GM21423 (cell line): ENCODE measurements around the gene TAB3.
A peak's percentile ranks its signal among the peaks of the same experiment; 100 is the strongest.

ENCODE experiments used
- ATAC-seq: cut with Tn5 transposase; IDR thresholded peaks from one replicate; pipeline ENCODE4 v1.9.1; 2021; ENCODE audit warnings: mild to moderate bottlenecking, moderate library complexity; ENCODE audit not compliant: unreplicated experiment

Gene TAB3

DNA sequence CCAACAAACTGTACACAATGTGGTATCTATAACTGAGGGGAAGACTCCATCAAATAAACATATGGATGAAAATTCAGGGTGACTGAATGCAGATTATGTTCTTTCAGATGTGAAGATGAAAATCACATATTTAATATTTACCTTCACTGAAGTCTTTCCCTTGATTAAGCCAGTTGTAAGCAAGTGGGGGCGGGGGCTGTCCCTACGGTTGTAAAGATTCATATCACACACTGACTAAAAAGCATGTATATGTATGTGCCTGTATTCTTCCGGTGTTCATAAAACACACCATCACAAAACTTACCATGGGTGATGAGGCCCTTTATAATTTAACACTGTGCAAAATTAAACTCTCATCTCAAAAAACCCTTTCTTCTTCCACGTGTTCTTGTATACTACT lies 1.3 kb downstream of the TAB3 start:
- no peak for ATAC-seq

DNA sequence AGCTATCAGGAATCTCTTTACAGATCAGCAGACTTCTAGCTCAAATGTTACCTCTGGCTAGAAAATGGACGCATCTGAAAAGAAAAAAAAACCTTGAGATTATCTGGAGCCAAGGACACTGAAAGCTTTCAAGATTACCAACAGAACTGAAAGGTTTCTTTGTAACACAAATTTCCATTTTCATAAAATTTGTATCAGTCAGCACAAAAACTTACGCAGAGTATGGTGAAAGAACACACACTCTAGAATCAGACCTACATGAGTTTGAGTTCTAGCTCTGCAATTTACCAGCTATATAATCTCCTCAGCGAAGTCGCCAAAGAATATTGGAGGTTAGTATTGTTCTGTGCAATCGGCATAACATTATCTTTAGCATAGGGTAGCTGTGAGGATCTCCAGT lies 1.8 kb downstream of the TAB3 start:
- no peak for ATAC-seq

DNA sequence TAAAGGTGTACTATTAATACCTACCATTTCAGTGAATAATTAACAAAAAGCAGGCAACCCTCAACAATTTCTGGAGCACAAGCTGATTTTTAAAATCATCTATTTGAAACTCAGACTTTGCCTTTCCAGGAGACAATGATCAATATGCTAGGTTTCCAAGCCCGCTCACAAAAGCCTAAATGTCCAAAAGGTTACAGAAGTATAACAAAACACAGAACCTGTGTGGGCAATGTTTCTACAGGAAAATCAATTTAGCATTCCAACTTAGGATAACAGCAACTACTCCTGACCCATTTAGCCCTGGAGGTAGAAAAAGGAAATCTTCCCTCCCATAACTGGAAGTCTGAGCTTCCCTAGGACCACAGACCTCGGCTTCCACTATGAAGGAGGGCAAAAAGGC lies 3.9 kb downstream of the TAB3 start:
- ATAC-seq: no peak

DNA sequence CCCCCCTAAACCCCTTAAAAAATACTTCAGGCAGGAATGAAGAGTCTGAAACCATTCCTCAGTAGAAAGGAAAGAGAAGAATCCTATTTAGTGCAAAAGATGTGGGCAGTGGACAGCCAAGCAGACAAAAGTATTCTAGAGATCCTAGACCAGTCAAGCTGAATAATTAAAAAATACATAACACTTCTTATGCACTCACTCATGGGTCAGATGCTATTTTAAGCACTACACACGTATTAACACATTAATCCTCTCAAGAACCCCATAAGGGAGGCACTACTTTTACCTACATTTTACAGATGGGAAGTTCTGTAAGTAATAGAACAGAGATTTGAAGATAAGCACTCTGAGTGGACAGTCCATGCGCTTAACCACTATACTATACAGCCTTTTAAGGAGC lies 5.9 kb downstream of the TAB3 start:
- no peak for ATAC-seq

DNA sequence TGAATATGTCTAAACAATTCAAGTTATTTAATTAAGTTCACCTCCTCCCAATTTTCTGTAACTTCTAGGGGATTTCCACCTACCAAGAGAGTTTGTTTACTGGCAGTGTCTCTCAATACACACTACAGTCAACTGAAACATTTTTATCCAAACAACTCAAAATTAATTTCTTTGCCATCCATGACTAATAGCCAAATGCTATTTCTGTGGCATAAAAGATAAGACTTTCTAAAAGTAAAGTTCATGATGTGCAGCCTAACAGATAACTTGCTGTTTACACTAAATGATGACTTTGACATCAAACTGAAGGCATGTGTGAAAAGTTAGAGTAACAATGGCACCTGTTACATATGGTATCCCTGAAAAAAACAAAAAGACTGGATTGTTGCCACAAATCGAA lies 7.3 kb downstream of the TAB3 start:
- ATAC-seq: no peak

DNA sequence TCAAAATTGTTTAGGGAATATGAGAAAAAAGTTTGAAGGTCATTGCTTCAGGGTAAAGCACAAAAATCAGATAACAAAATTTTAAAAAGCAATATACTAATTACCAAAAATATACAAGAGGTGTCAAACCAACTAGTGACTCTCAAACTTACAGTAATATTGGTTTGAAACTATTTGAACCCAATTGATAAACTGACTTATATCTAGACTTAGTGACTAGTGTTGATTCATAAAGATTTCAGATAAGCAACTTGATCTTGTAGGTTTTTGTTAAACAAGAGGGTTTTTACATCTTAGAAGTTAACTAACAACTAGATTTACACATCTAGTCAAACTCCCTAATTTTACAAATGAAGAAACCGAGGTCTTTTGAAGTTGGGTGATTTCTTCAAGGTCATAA lies 7.7 kb downstream of the TAB3 start:
- no peak for ATAC-seq

DNA sequence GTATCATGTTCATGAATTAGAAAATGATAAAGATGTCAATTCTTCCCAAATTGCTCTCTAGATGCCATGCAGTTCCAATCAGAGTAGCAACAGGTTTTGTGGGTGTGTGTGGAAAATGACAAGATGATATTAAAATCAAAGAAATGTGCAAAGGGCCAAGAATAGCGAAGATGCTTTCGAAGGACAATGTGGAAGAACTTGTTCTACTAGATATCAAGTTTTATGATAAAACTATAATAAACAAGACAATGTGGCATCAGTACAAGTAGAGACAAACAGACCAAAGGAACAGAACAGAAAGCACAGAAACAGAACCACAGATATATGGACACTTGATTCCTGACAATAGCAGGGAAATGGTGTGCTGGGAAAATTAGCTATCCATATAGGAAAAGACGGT lies 9.0 kb downstream of the TAB3 start:
- no peak for ATAC-seq

DNA sequence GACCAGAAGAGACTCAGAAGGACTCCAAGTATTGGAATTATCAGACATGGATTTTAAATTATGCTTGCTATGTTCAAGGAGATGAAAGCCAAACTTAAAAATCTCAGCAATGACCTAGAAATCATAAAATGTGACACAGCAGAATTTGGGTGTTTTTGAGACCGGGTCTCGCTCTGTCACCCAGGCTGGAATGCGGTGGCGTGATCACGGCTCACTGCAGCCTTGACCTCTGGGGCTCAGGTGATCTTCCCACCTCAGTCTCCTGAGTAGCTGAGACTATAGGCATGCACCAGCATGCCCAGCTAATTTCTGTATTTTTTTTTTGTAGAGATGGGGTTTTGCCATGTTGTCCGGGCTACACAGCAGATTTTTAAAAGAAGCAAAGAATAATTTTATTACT lies 12.7 kb downstream of the TAB3 start:
- no peak for ATAC-seq

DNA sequence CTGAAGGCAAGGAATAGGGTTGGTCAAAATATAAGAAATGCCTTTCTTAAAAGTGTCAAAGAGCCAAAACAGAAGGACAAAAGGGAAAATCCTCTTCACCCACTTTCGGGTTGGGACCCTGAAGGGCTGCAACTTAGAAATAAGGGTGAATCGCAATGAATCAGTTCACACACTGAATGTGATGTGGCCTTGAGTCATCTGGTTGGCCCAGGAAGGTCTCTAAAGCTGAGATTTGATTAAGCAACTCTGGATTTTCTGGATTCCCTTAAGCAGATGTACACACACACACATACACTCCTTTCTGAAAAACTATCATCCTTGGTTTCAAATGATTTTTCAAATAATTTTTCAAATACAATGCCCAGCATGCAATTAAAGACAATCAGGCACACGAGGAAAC lies 13.1 kb downstream of the TAB3 start:
- ATAC-seq: no peak

DNA sequence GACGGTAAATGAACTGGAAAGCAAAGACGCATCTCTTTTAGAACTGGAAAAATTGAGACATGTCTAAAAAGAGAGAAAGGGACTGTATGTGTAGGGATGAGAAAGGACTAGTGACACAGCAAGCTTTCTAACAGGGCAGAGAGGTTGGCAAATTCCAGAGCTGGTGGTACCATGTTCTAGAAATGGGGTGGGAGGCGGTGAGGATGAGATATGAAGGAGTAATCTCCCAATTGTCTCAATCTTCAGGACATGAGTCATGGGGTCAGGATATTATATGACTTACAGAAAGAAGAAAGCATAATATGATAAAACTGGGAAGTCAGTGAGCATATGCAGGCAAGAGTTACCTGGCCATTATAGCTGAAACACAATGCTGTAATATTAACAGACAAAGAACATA lies 14.2 kb downstream of the TAB3 start:
- no peak for ATAC-seq

DNA sequence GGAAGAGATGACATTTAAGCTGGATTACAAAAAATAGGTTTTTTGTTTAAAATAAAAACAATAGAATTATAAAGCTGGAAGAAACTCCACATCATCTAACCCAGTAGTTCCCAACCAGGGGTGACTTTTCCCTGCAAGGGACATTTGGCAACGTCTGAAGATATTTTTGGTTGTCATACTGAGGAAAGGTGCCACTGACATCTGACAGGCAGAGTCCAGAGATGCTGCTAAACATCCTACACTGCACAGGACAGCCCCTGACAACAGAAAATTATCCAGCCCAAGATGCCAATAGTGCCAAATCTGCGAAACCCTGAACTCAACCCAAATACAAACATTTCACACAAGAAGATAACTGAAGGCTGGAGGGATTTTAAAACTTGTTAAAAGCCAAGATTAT lies 18.5 kb downstream of the TAB3 start:
- no peak for ATAC-seq

DNA sequence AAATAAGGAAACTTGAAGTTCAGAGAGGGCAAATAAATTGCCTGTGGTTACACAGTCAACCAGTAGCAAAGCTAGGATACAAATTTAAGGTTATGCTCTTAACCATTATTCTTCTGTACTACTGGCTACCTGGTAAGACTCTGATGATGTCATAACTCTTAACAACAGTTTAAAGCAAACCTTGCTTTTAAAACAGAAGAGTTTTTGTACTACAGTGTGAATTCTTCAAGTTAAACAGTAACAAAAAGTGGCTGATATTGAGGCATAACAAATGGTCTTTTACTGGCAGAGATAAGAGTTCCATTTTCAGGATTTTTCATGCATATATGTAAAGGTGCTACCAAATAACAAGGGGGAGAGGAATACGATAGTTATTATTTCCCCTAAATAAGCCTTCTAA lies 23.4 kb downstream of the TAB3 start:
- no peak for ATAC-seq

DNA sequence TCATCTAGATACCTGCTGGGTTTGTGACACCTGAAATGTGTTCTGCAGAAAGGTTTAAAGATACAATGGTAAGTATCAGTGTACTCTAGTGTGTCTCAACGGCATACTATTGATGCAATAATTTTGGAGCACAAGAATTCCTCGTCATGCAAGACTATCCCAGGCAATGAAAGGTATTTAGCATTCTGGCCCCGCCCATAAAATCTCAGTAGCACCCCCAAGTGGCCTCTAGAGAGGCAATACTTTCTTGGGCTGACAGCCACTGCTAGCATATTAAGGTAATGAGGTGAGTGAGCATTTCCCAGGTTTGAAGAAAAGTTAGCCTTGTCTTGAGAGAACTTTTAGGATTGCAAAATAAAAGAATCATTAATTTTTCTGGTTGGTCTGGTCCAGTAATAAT lies 24.0 kb downstream of the TAB3 start:
- no peak for ATAC-seq

DNA sequence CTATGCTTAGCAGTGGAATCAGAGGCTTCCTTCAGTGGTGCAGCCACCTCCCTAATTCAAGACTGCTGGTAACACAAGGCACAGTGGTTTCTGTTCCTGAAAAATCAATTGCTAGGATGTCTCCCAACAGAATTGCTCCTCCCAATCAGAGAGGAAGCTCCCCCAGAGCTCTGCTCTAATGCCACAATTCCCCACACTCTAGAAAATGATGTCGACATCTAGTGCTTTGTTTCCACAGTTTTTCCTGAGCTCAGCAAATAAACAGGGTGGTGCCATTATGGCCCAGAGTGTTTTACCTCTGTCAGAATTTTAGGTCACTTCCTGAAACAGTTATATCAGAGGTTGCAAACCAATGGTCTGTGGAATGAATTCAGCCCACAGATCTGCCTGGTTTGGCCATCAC lies 24.7 kb downstream of the TAB3 start:
- ATAC-seq: no peak

DNA sequence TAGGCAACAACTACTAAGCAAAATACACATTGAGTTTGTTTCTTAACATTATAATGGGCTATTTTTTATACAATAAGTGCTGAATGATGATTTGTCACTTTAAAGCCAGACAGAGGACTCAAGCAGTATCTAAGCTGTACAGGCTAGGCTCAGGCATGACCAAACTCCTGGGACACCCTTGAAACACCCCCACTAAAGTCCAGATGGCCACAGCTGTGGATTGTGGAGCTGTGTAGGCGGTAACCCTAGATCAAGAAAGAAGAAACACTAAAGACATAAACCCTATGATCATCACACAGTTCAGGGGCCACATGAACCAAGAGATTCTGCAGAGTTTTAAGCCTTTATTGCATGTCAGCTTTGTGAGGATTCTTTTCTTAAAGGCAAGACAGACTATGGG lies 25.1 kb downstream of the TAB3 start:
- no peak for ATAC-seq

DNA sequence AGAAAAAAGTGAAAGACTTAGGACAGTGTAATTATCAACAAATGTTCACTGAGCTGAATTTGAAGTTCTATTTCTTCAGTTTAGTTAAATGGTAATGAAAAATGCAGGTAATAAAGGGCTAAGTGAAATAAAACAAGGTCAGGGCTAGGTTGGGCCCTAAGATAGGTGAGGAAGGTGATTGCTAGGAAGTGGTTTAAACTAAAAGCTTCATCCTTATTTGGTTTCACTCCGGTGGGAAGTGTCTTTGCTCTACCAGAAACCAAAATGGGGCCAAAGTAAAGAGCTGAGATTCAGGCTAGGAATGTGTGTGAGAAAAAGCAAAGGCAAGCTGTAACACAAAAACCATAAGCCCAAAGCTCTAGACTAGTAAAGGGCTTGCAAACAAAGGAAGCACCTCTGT lies 31.0 kb downstream of the TAB3 start:
- ATAC-seq: no peak

DNA sequence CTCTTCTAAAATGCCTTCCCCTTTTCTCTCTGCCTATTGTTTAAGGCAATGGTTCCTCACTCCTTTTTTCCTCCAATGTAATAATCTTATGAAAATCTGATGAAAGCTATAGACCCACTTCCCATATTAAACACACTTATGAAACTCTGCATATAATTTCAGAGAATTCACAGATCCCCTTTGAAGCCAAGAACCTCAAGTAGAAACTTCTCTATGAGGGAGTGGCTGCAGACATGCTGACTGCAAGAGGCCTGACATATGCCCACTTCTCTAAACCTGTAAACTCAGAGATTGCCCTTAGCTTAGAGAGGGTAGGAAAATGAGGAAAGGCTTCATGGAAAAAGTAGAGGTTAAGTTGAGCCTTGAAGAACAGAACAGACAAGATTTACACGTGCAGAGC lies 37.6 kb downstream of the TAB3 start:
- ATAC-seq: no peak

DNA sequence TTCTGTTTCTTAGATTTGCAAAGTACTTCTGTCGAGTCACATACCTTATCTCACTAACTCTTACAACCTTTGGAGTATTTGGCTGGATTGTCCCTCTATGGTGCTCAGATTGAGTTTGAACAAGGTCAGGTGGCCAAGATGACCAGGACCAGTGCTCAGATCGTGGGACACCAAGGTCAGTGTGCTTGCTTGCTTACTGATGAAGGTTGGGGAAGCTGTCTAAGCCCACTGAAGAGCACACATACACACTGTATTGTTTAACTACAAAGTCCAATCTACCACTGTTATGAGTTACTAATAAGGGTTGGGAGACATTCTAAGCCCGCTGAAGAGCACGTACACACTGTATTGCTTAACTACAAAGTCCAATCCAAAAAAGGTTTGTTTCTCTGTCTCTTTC lies 53.7 kb downstream of the TAB3 start:
- ATAC-seq: no peak

DNA sequence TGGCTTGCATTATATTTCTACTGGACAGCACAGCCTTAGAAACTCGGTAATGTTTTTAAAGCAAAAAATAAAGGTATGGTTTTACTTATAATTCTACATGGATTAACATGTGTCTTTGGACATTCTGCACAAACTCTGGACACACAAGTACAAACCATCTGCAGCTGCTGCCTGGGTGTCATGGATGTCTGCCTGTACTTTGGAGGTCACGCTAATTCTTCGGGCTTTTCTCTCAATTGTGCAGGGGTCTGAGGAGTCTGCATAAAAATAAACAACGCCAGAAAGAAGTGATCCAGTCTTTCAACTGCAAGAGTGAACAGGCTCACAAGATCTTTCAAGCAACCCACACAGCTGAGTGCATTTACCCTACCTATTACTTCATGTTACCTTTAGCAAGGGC lies 55.2 kb downstream of the TAB3 start:
- no peak for ATAC-seq

DNA sequence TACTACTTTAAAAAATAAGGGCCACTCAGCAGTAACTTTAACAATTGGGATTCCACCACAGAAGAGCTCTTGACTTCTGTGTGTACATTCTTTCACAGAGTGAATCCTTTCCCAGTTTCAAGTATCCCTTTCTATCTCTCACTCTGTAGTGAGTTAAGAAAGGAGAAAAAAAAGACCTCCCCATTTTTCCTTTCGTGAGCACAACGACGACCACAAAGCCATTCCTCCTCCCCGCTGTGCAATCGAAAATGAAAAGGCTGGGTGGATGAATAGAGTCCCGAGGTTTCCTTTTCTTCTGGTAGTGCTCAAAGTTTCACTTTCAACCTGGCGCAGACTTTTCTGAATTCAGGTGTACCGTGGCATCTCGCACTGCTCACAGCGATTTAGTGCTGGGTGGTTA lies 58.0 kb downstream of the TAB3 start:
- ATAC-seq: peak; percentile 84

DNA sequence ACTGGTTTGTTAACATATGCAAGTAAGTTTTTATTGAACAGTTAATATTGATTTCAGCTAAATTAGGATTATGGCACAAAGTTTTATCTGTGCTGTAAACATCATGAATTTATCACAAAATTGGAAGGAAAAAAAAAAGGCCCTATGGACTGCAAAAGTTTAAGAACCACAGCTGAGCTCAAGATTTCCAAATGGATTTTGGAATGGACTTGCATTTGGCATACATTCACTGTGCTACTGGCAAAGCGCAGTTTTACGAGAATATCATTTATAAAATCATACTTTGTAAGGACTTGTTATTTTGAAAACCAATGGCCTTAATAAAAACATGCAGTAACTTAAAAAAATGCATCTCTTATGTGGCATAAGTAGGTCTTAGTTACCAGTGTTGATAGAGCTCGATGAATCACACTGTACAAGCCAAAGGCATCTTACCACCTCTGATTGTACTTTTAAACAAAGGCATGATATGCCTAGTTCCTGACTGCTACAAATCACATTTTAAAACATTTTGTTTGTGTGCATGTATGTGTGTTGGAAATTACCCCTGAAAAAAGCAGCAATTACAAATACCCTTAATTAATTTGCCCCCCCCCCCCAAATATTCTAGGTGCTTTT lies 58.6 kb downstream of the TAB3 start:
- no peak for ATAC-seq

DNA sequence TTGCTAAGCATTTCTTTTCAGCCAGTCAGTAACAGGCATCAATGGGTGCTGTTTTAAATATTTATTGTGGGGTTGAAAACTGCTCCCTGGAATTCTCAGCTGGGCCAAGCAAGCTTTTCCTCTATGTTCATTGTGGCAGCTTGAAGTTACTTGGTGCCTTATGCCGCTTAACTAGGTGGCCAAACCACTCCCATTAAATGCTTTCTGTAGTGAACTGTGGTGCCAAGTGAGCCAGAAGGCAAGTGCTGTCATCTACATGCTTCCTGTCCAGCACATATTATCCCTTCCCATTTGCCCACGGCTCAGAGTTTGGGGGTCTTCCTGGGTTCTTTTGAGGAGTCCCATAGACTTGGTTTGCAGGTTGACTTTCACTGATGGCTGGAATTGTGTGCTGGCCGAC lies 64.8 kb downstream of the TAB3 start:
- ATAC-seq: no peak

DNA sequence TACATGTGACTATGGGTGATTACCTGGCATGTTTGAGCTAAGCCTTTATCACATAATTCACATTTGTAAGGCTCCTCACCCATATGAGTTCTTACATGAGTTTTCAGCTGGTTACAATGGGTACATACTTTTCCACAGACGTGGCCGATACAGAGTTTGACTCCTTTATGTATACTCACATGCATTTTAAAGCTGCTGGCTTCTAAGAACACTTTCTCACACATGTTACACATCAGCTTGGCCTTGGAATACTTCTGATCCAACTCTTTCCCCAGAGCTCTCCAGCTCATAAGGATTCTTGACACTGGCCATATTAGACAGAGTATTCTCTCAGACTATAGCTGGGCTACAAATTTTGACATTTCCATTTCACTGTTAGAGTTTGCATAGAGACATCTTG lies 66.3 kb downstream of the TAB3 start:
- no peak for ATAC-seq
